Astrocyte (in vitro differentiated cells and primary cell): ENCODE results near the gene LIN7A.
"Not testable (repeated sequence)": the region's sequence is repeated elsewhere in the genome, so short reads cannot be mapped to it uniquely, and the experiment has no call there.

ENCODE experiments used
- EZH2 ChIP-seq: IDR thresholded peaks from 2 replicates; pipeline ENCODE4 v1.6.1; 2012; ENCODE audit warnings: mild to moderate bottlenecking, low read length, inconsistent platforms; ENCODE audit not compliant: insufficient read depth
- TF ChIP-seq, protein P1 (sequence below): IDR thresholded peaks from 2 replicates; pipeline ENCODE4 v1.5.1; 2011; ENCODE audit warnings: low read depth, mild to moderate bottlenecking, inconsistent platforms, low read length, moderate library complexity; ENCODE audit not compliant: insufficient read depth

DNA sequence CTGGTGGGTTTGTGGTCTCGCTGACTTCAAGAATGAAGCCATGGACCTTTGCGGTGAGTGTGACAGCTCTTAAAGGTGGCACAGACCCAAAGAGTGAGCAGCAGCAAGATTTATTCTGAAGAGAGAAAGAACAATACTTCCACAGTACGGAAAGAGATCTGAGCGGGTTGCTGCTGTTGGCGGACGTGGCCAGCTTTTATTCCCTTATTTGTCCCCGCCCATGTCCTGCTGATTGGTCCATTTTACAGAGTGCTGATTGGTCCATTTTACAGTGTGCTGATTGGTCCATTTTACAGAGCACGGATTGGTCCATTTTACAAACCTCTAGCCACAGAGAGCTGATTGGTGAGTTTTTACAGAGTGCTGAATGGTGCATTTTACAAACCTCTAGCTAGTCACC is 59.3 kb downstream of the LIN7A start:
- TF ChIP-seq, protein P1, sequence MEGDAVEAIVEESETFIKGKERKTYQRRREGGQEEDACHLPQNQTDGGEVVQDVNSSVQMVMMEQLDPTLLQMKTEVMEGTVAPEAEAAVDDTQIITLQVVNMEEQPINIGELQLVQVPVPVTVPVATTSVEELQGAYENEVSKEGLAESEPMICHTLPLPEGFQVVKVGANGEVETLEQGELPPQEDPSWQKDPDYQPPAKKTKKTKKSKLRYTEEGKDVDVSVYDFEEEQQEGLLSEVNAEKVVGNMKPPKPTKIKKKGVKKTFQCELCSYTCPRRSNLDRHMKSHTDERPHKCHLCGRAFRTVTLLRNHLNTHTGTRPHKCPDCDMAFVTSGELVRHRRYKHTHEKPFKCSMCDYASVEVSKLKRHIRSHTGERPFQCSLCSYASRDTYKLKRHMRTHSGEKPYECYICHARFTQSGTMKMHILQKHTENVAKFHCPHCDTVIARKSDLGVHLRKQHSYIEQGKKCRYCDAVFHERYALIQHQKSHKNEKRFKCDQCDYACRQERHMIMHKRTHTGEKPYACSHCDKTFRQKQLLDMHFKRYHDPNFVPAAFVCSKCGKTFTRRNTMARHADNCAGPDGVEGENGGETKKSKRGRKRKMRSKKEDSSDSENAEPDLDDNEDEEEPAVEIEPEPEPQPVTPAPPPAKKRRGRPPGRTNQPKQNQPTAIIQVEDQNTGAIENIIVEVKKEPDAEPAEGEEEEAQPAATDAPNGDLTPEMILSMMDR, result not testable (repeated sequence)
- TF ChIP-seq EZH2, result not testable (repeated sequence)
